ENCODE results near the gene C1orf53. TPM values are rescaled to one million over a fixed set of nuclear protein-coding genes. Genes with fewer than 3 reads are reported as not detected.

The C1orf53 gene
- total RNA-seq, 2 experiments from 2014 or later, result 2.4 to 4.1 TPM

DNA sequence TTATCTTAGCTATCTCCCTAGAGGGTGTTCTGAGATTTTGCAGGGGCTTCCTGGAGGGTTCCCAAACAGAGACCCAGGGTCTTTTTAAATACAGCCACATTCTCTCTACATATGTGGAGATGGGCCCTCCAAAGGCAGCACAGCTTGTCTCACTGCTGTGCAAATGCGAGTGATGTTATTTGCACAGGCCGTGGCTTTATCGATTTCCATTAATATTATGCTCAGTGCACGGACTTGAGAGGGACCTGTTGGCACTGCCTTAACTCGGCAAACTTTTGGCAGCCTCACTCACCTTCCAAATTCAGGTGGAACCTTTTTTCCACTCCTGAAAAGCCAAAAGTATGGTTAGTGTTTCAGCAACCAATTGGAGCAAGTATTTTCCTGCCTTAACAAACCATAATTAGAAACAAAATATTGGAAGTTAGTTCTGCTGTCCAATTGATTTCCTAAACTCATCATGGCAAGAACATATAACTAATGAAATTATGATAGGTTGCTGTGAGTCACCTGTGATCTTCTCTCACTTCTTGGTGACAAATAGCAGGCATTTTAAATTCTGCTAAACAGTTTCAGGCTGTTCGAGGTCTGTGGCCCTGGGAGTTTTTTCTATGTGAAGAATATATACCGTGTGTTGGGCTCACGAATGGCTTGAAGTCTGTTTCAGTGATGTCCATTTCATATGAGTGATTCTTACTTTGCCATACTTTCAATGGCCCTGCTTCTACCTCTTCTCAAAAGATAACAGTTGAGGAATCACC, 25.7 kb downstream of the C1orf53 start:
- Histone ChIP-seq H3K4me2 (ENCODE audit: low read length) (peak overlapping the region; percentile 67), H4K20me1 (ENCODE audit: insufficient read depth, low read length) (no peaks in the 10 kb centered on the region), H3K9me2 (ENCODE audit: insufficient read depth, low read length) (no peaks in the 10 kb centered on the region), H3K4me3 (ENCODE audit: low read depth, low read length, poor library complexity, severe bottlenecking) (no peak overlapping the region), H3K79me2 (ENCODE audit: insufficient read depth, low read depth, low read length) (no peaks in the 10 kb centered on the region), H3K36me3 (ENCODE audit: insufficient read depth, low read length) (no peaks in the 10 kb centered on the region), H3K4me1 (ENCODE audit: insufficient read depth, low read length, poor library complexity, severe bottlenecking) (peaks cover 3% of the 10 kb centered on the region), H3K27ac (ENCODE audit: low read depth, low read length, poor library complexity, severe bottlenecking) (no peak overlapping the region), H2AFZ (ENCODE audit: low read length) (peak overlapping the region; percentile 72; the same call in 1 of the 2 replicates), H3K9me3 (ENCODE audit: low read length) (no peaks in the 10 kb centered on the region)
- ChIA-PET POLR2A (interaction anchor here (0.6 to 0.8 kb wide), 2 partner anchors 118 to 414 kb away, joined by 3 to 6 read pairs; no protein-coding TSS in a partner anchor), CTCF (ENCODE audit: unreplicated experiment) (no interaction called here)
- intact Hi-C loops (cut with micrococcal nuclease; ENCODE audit: unreplicated experiment), result loop anchor here (5.0 kb wide), 1 partner anchor 539 kb away; no protein-coding TSS in a partner anchor
- TF ChIP-seq EZH2phosphoT487 (IDR thresholded peaks at IDR 0.05; ENCODE audit: borderline replicate concordance, low read depth, low read length), result no peak
- TF ChIP-seq CTCF (conservative IDR thresholded peaks at IDR 0.05; ENCODE audit: low read length), result no peak
- no peak for DNase-seq (ENCODE audit: low spot score)
- BruUV-seq (replicated peaks), result no TSS peak

- peak; percentile 35 for DNase-seq (ENCODE audit: low spot score)
- TF ChIP-seq CTCF (conservative IDR thresholded peaks at IDR 0.05; ENCODE audit: low read length) (no peak), EZH2phosphoT487 (IDR thresholded peaks at IDR 0.05; ENCODE audit: borderline replicate concordance, low read depth, low read length) (no peak)
- Histone ChIP-seq H4K20me1 (ENCODE audit: insufficient read depth, low read length) (no peaks in the 10 kb centered on the region), H3K9me2 (ENCODE audit: insufficient read depth, low read length) (no peaks in the 10 kb centered on the region), H3K4me2 (ENCODE audit: low read length) (peak overlapping the region; percentile 67), H3K79me2 (ENCODE audit: insufficient read depth, low read depth, low read length) (no peaks in the 10 kb centered on the region), H3K9me3 (ENCODE audit: low read length) (no peaks in the 10 kb centered on the region), H3K27ac (ENCODE audit: low read depth, low read length, poor library complexity, severe bottlenecking) (no peak overlapping the region), H3K4me3 (ENCODE audit: low read depth, low read length, poor library complexity, severe bottlenecking) (peak overlapping the region; percentile 40), H2AFZ (ENCODE audit: low read length) (peak overlapping the region; percentile 72; the same call in 1 of the 2 replicates), H3K36me3 (ENCODE audit: insufficient read depth, low read length) (no peaks in the 10 kb centered on the region), H3K4me1 (ENCODE audit: insufficient read depth, low read length, poor library complexity, severe bottlenecking) (peaks cover 3% of the 10 kb centered on the region)
- intact Hi-C loops (cut with micrococcal nuclease; ENCODE audit: unreplicated experiment), result loop anchor here (5.0 kb wide), 1 partner anchor 538 kb away; no protein-coding TSS in a partner anchor
- ChIA-PET POLR2A (interaction anchor here (0.6 kb wide), 1 partner anchor 137 kb away, joined by 4 read pairs; no protein-coding TSS in a partner anchor), CTCF (ENCODE audit: unreplicated experiment) (no interaction called here)
- BruUV-seq (replicated peaks), result no TSS peak
Observed at GRCh38 chr1:197928849-197929336, 26.5 kb downstream of the C1orf53 start.

GRCh38 chr1:197933016-197933415, 30.6 kb downstream of the C1orf53 start:
- Histone ChIP-seq H3K9me2 (ENCODE audit: insufficient read depth, low read length) (no peaks in the 10 kb centered on the region), H3K36me3 (ENCODE audit: insufficient read depth, low read length) (no peaks in the 10 kb centered on the region), H3K9me3 (ENCODE audit: low read length) (no peaks in the 10 kb centered on the region), H4K20me1 (ENCODE audit: insufficient read depth, low read length) (no peaks in the 10 kb centered on the region), H3K4me2 (ENCODE audit: low read length) (no peak overlapping the region), H3K4me1 (ENCODE audit: insufficient read depth, low read length, poor library complexity, severe bottlenecking) (peaks cover 3% of the 10 kb centered on the region), H3K27ac (ENCODE audit: low read depth, low read length, poor library complexity, severe bottlenecking) (no peak overlapping the region), H2AFZ (ENCODE audit: low read length) (no peak overlapping the region), H3K4me3 (ENCODE audit: low read depth, low read length, poor library complexity, severe bottlenecking) (no peak overlapping the region), H3K79me2 (ENCODE audit: insufficient read depth, low read depth, low read length) (no peaks in the 10 kb centered on the region)
- intact Hi-C loops (cut with micrococcal nuclease; ENCODE audit: unreplicated experiment), result no loop called here
- TF ChIP-seq EZH2phosphoT487 (IDR thresholded peaks at IDR 0.05; ENCODE audit: borderline replicate concordance, low read depth, low read length), result no peak
- TF ChIP-seq CTCF (conservative IDR thresholded peaks at IDR 0.05; ENCODE audit: low read length), result no peak
- ChIA-PET POLR2A (interaction anchor here (0.6 kb wide), 1 partner anchor 407 kb away, joined by 3 read pairs; no protein-coding TSS in a partner anchor), CTCF (ENCODE audit: unreplicated experiment) (no interaction called here)
- DNase-seq (ENCODE audit: low spot score), result no peak
- no TSS peak for BruUV-seq (replicated peaks)

All from OCI-LY7 (cell line).